Measurements from ENCODE around the gene LEF1.

Gene LEF1

DNA sequence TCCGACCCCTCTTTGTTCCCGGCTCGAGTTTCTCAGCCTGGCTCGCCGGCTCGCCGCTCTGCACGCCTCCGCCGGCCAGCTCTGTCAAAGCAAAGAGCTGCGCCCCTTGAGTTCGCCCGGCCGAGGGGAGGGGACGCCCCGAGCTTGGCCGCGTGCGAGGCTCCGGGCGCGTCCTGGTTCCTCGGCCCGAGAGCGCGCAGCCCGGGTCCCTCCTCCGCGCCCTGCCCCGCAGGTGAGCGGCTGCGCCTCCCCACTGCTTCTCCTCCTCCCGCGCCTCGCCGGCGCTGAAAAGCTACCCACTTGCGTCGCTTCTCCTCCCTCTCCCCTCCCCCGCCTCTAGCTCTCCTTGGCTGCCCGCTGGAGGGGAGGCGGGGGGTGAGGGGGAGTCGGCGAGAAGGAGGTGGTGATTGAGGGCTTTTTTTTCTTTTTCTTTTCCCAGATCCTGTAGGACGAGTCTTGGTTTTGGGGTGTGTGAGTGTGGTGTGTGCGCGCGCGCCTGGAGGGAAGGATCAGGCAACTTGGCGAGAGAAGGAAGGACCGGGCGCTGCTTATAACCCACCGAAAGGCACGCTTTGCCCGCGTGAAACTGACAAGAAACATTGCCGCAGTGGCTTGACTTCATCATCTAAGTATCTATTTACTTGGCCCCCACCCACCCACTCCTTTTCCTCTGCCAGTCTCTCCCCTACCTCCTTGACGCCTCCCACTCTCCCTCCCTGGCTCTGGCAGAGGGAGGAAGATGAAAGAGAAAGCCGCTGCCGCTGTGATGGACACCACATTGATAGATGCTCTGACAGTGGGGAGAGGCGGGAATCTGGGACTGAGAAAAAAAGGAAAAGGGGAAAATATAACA is at the start of gene LEF1:
Gene LEF1, minus strand, starts transcription at position 262 of the 853 bp plus-strand sequence. CDS start 1,165 bp downstream, outside the sequence.
- no peak for DNase-seq (ENCODE audit: low spot score)

DNA sequence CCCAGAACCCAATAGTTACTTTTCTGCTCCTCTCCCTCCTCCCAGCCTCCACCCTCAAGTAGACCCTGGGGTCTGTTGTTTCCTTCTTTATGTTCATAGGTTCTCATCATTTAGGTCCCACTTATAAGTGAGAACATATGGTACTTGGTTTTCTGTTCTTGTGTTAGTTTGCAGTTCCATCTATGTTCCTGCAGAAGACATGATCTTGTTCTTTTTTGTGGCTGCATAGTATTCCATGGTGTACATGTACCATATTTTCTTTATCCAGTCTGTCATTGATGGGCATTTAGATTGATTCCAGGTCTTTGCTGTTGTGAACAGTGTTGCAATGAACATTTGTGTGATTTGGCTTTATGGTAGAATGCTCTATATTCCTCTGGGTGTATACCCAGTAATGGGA is 47.8 kb upstream of the LEF1 start:
- no peak for DNase-seq (ENCODE audit: low spot score)

DNA sequence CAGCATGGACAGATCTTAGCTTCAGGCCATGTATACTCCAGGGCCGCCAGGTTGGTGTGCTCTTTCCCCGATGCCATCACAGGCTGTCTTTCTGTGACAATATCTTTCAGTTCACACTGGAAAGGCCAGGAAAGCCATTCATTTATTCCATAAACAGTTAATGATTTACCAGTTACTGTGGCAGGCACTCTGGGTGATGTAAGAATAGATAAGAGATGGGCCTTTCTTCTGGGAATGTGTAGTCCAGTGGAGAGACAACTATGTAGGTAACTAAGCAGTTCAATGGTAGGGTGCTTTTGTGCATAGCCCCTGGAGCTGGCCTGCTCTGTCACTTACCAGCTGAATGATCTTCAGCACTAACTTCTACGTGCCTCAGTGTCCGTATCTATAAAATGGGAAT is 46.3 kb upstream of the LEF1 start:
- DNase-seq (ENCODE audit: low spot score): no peak

DNA sequence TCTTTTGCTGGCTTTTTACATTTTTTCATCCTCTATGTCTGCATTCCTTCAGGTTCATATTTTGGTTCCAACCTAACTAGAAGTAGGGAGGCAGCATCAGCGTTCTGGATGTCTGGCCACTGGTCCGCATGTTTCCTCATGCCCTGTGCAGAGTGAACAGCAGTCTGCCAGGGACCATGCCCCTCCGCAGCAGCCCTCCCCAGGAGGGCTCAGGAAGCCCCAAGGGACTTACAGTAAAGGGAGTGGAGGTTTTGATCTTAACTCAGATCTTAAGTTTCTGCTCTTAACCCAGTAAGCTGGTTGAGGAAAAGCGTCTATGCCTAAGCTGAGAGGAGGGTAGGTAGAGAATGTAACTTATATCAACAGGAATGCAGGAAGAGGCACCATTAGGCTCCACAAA is 45.0 kb upstream of the LEF1 start:
- no peak for DNase-seq (ENCODE audit: low spot score)

DNA sequence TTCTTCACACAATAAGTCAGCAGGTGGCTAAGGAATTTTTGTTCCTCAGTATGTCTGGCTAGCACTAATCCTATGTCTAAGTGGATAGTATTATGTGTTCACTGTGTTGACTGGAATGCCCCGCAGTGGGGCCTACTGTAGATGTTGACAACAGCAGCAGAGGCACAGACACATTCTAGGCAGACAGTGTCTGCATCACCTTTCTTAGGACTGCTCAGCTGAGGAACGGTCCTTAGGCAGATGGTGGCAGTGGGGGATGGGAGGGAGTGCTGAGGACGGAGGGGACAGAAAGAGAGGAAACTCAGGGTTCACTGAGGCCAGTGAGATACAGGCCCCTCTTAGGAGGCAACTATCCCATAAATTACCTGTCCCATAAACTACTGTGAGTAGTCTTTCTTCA is 44.6 kb upstream of the LEF1 start:
- no peak for DNase-seq (ENCODE audit: low spot score)

DNA sequence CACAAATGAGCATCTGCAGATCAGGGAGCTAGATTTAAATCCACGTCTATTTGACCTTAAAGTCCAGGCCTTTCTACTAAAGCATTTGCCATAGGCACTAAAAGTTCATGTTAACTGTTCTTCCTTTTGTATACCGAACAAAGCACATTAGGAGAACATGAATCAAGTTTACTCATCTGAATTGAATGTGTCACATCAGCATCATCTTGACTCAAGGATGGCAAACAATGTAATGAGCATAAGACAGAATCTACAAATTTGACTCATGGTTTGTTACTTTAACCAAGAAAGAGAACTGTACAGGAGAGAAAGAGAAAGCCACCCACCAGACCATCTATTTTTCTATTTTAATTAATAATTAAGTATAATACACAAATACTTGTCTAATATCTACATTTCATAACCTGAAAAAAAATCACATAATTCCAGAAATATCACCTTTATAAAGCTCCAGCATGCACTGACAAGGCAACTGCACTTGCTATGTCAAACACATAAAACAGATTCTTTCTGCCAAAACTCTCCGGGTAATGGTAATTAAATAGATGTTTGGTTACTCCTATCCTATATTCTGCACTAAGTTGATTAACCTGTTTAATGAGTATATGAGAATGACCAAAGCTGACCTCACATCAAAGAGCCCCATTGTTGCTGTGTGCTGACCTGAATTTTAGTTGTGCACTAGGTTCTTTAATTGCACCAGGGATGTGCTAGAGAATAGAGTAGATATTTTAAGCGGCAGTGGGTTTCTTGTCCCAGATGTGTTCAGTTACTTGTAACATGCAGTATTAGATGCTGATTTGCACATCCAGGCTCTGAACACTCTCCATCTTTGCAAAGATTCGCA is 42.5 kb upstream of the LEF1 start:
- DNase-seq (ENCODE audit: low spot score): peak; percentile 68

DNA sequence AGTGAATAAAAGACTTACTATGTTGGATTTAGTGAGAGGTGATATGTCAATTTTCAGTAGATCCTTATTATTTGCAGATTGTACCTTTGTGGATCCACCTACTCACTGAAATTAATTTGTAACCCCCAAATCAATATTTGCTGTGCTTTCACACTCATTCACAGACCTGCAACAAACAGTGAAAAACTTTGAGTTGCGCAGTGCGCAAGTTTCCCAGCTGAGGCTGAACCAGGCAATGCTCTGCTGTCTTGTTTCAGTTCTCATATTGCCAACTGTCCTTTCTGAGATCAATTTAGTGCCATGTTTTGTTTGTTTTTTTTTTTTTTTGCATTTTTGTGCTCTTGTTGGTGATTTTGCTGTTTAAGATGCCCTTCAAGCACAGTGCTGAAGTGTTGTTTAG is 40.8 kb upstream of the LEF1 start:
- DNase-seq (ENCODE audit: low spot score): no peak

DNA sequence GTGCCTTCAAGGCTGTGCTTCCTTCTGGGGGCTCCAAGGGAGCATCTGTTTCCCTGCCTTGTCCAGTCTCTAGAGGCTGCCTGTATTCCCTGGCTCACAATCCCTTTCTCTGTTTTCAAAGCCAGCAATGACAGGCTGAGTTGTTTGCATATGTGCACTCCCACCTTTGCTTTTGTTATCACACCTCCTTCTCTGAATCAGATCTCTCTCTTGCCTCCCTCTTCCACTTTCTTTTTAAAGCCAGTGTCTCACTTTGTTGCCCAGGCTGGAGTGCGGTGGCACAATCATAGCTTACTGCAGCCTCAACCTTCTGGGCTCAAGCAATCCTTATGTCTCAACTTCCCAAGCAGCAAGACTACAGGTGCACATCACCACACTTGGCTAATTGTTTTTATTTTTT is 37.1 kb upstream of the LEF1 start:
- no peak for DNase-seq (ENCODE audit: low spot score)

DNA sequence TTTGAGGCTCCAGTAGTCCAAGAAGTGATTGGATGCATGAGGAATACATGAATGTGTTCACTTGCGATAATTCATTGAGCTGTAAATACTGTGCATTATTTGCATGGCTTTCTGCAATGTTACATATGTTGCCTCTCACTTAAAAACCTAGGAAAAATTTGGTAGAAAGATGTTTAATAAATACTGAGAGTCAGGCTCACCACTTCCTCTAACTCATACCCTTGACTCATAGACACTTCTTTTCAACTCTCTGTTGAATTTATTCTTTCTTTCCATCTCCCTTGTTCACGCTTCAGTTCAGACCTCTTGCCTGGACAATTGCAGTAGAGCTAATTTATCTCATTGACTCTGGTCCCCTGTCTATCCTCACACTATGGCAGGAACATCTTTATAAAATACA is 35.8 kb upstream of the LEF1 start:
- DNase-seq (ENCODE audit: low spot score): no peak

DNA sequence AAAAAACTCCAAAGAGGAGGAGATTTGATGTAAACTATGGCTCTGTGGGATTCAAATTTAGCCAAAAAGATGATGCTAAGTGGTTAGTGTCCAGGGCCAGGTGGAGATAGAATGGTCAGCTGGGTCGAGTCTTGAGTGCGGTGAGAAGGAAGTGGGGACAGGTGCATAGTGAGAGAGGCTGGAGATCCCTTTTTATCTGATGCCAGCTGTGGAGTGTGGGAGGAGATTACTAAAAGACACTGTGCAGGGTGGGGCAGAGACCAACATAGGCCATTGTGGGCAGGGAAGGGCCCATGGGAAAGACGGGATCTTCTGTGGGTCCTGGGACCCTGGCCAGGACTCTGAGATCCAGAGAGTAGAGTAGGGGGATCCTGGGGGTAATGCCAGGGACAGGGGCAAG is 34.6 kb upstream of the LEF1 start:
- DNase-seq (ENCODE audit: low spot score): no peak

DNA sequence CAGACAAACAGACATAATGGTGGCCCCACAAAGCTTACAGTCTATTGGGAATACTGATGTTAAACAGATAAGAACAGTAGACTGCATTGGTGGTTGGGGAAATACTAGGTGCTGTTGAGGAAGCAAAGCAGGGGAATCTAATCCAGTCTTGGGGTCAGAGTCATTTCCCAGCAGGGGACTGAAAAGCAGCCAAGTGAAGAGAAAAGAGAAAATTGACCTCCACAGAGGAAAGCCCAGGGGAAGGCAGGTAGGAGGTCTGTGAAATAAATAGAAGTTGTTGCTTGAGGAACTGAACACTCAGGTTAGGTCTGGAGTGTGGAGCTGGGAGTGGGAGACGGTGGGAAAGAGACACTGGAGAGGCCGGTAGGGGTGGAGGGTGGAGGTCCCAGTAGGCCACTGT is 33.0 kb upstream of the LEF1 start:
- no peak for DNase-seq (ENCODE audit: low spot score)

DNA sequence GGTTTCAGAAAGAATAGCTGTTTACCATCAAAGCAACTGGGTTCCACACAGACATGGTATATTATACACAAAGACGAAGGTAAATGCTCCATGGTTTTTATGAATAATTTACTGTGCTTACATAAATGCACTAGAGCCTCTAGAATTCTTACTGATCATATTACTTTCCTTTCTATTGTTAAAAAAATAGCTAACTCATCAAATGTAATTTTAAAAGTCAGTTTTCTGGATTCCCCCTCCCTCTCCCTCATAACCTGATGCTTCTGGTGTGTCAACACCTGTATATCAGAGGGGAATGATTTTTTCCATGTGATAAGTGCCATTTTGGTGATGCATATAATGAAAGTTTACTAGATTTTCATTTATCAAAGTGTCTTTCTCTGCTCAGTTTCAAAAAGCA is 31.1 kb upstream of the LEF1 start:
- no peak for DNase-seq (ENCODE audit: low spot score)

DNA sequence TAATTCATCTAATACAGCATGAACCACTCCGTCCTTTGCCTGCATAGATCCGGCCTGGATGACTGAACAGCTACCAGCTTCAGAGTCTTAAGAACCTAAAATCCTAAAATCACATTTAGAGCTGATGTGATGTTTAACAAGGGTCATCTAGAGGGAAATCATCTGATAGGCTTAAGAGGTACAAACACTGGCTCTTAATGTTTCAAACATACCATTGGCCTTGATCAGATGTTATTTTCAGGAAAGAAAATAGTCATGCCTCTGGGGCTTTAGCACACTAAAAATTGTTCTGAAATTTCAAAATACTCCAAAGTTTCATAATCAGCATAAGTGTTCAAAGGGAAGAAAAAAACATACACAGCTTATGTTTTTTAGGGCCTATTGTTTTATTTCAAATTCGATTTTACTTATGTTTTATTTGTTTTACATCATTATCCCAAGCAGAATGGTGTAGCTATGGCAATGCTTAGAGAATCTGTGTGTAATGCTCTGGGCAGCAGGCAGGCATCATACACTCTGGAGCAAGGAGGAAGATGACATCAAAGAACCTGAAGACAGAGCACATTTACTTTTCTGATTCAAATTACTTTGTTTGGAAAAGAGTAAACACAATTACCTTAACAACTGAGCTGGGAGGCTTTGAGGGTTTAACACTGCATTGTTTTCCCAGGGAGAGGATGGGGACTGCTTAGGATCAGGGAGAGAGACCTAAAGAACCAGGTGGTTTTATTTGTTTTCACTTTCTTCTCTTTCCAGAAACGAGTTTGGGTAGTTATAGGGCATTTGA is 25.3 kb upstream of the LEF1 start:
- DNase-seq (ENCODE audit: low spot score): no peak

DNA sequence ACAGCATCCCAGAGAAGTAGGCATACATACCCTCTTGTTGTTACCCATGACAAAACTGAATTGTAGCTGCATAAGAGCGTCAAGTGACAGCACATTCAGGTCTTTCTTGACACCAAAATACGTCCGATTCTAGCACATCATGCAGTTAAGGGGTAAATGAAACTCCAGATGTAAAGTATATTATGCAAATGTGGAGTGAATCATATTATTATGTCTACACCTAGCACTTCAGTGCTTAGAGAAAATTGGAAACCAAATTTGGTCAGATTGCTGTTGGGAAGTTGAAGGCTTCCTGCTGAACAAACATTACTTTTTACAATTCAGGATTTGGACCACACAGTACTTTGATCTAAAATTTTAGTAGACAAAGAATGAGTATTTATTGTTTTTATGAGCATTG is 24.2 kb upstream of the LEF1 start:
- no peak for DNase-seq (ENCODE audit: low spot score)

DNA sequence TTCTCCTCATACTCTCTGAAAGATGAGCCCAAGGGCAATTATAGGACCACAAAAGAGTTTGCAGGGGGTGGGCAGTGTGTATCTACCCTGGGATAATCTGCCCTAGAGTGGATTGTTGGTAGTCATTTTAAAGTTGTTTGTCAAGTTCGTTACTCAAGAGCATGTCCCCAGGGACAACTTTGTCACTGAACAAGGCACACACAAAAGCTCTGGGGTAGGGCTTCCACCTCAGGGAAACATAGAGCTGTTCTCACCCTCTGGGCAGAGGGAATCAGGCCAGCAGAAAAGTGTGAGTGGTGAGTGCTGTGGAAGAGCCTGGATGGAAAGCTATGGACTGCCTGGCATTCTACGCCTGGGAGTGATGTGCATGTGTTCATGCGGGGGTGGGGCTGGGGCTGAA is 23.3 kb upstream of the LEF1 start:
- no peak for DNase-seq (ENCODE audit: low spot score)

DNA sequence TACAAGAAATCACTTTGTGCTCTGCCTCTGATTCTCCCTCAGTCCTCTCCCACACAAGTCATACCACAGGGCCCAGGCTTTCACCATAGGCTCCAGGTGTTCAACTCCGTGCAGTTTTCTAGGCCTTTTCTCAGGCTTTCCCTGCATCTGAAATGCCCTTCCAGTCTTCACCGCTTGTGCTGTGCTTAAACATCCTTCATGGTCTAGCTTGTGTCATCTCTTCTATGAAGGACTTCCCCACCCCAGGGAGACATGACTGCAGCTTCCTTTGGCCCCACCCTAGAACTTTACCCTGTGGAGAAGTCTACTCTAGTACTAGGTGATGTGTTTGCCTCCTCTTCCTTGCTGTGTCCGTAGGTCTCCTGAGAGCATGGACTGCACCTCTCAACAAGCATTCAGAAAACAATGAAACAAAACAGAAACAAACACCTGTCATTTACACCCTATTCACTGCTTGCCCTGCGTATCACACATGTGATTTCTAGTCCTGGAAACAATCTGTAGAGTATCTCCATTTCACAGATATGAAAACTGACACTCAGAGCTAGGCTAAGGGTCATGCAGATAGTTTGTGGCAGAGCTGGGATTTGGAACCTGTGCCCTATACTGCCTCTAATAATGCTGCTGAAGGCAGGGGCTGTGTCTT is 22.7 kb upstream of the LEF1 start:
- no peak for DNase-seq (ENCODE audit: low spot score)

DNA sequence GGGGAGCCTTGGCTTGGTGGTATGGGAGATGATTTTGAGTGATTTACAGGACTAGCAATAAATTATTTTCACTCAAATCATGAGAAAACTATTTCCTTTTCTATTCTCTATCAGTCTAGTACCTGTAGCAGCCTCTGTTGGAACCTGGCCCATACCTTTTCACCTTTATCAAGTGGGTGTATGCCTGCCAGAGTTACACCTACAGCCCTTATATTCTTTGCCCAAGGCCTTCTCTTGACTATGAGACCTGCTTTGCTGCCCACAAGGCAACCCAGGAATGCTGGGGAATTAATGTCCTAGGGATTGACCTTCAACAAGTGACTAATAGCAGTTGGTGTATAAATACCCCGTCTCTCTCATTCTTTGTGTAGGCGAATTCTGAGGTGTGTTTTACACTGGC is 20.0 kb upstream of the LEF1 start:
- no peak for DNase-seq (ENCODE audit: low spot score)

DNA sequence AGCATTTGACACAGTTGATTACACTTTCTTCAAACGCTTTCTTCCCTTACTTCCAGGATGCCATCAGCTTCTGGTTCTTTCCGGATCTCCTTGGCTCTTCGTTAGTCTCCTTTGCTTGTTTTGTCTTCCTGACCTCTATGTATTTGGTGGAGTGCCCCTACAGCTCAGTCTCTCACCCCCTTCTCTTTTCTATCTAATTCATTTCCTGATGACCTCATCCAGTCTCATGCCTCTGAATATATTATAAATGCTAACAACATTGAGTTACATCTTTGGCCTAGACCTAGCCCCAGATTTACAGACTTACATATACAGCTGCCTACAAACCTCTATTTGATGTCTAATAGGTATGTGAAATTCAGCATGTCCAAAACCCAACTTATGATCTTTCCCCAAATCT is 16.5 kb upstream of the LEF1 start:
- no peak for DNase-seq (ENCODE audit: low spot score)

DNA sequence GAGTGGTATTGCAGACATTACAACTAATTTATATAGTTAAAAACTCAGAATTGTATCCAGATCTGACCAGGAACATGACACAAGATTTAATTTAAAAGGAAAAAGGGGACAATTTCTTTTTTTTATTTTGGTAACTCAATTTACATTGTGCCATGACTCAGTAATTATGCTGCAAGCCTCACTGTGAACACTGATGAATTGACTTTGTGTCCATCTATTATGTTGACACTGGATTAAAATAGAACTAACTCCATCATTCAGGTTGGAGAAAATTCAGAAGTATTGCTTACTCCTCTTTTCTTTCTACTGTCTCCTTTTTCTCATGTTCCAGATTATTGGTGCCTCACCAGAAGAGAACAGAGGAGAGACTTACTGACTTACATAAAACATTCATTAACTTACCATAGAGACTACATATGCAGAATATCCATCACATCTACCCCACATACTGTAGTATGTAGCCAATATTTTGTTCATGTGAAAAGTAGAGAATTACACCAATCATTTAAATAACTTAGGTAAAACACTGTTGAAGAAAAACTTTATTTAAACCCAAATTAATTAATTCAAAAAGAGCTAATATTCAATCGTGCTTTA is 15.8 kb upstream of the LEF1 start:
- DNase-seq (ENCODE audit: low spot score): no peak

DNA sequence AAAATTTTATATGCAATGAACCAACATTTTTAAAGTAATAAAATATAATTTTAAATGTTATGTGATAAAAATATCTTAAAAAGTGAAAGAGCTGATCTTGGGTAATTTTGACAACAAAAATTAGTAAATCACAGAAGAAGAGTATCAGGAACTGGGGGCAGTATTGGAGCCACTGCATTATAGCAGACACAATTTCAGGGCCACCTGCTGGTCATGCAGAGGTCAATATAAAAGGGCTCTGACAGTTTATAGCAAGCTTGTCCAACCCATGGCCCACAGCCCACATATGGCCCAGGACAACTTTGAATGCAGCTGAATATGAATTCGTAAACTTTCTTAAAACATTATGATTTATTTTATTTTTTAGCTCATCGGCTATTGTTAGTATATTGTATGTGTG is 13.0 kb upstream of the LEF1 start:
- no peak for DNase-seq (ENCODE audit: low spot score)

DNA sequence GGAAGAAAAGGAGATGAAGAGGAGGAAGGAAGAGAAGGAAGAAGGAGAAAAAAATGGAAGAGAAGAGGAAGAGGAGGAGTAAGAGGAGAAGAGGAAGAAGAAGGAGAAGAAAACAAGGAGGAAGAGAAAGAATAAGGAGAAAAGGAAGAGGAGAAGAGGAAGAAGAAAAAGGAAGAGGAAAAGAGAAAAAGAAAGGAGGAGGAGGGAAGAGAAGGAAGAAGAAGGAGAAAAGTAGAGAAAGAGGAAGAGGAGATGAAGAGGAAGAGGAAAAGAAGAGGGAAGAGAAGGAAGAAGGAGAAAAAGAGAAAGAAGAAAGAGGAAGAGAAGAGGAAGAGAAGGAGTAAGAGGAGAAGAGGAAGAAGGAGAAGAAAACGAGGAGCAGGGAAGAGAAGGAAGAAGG is 11.8 kb upstream of the LEF1 start:
- DNase-seq (ENCODE audit: low spot score): no peak

DNA sequence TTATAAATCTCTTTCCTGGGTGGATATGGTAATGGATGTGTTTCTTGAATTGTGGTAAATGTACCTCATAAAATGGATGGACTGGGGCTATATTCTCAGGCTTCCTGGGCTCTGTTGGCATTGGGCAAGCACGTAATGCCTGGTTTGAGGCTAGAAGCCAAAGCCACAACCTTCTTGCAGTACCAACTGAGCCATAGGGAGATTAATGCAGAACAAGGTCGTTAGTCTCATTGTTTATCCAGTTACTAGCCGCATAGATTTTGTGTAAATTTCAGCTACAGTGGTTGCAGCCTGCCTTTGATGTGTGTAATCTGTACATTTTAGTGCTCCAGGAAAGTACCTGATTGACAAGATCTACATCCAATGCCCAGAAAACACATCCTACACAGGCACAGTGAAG is 7.2 kb upstream of the LEF1 start:
- DNase-seq (ENCODE audit: low spot score): no peak
